CD4-positive, alpha-beta T cell (primary cell): ENCODE results near the gene APOB. TPM values are rescaled to one million over a fixed set of nuclear protein-coding genes. Genes with fewer than 3 reads are reported as not detected.

Source experiments
- ATAC-seq: fragments of 200-7000 bp; cut with Tn5 transposase; one replicate; pipeline ENCODE4 v1.10.0; 2022; ENCODE audit warnings: mild to moderate bottlenecking; ENCODE audit not compliant: poor library complexity
- CTCF ChIA-PET: fragments of 350-600 bp; sonication (Branson Sonifier 250); formaldehyde crosslinking; loops from one replicate; lab custom pipeline; 2021; ENCODE audit warnings: antibody characterized with exemption, inconsistent platforms; lab: Charles Lee
- POLR2A ChIA-PET: fragments of 350-600 bp; sonication (Branson Sonifier 250); formaldehyde crosslinking; loops from one replicate; lab custom pipeline; 2021; ENCODE audit warnings: antibody characterized with exemption, inconsistent platforms; lab: Charles Lee
- DNase-seq, 14 experiments: peaks; one replicate each; pipeline ENCODE4 v3.0.0-alpha.2; 2013 to 2020; ENCODE audit warnings: mixed read lengths in 2 of 14
- H3K27ac ChIP-seq, 2 donors: one replicate each; pipeline versions ENCODE4 v1.5.1 to v1.7.0; 2013; ENCODE audit warnings: low read length in 2 of 2, low read depth in 1 of 2, mild to moderate bottlenecking in 1 of 2
- H3K27me3 ChIP-seq, 2 experiments: 1 replicate in 1 of 2; 2 replicates in 1 of 2; pipeline versions ENCODE4 v1.6.1 to v1.7.0; 2013; ENCODE audit warnings: low read length in 2 of 2, control low read depth in 1 of 2, mild to moderate bottlenecking in 1 of 2, moderate library complexity in 1 of 2; ENCODE audit not compliant: insufficient read depth in 2 of 2, control insufficient read depth in 1 of 2
- H3K36me3 ChIP-seq: one replicate; pipeline ENCODE4 v1.6.1; 2013; ENCODE audit warnings: low read length, control low read depth; ENCODE audit not compliant: insufficient read depth
- H3K4me1 ChIP-seq: one replicate; pipeline ENCODE4 v1.6.1; 2013; ENCODE audit warnings: low read length, control low read depth; ENCODE audit not compliant: insufficient read depth
- H3K4me3 ChIP-seq: one replicate; pipeline ENCODE4 v1.5.1; 2013; ENCODE audit warnings: mild to moderate bottlenecking, low read length, moderate library complexity
- H3K9me3 ChIP-seq, 2 experiments: 1 replicate in 1 of 2; 2 replicates in 1 of 2; pipeline versions ENCODE4 v1.6.1 to v1.7.0; 2013; ENCODE audit warnings: low read length in 2 of 2, mild to moderate bottlenecking in 2 of 2, control low read depth in 1 of 2, moderate library complexity in 1 of 2; ENCODE audit not compliant: control insufficient read depth in 1 of 2, insufficient read depth in 1 of 2
- H3K27ac Mint-ChIP-seq: one replicate; pipeline ENCODE4 v1.8.0; 2020; ENCODE audit warnings: mixed read lengths
- H3K27me3 Mint-ChIP-seq: one replicate; pipeline ENCODE4 v1.8.0; 2021; ENCODE audit warnings: mixed read lengths
- H3K36me3 Mint-ChIP-seq: one replicate; pipeline ENCODE4 v1.8.0; 2021; ENCODE audit warnings: low read depth, mixed read lengths
- H3K4me1 Mint-ChIP-seq: one replicate; pipeline ENCODE4 v1.8.0; 2021; ENCODE audit warnings: low read depth, mixed read lengths
- H3K4me3 Mint-ChIP-seq: one replicate; pipeline ENCODE4 v1.8.0; 2020; ENCODE audit warnings: mild to moderate bottlenecking, mixed read lengths
- H3K9me3 Mint-ChIP-seq: one replicate; pipeline ENCODE4 v1.8.0; 2020; ENCODE audit warnings: mixed read lengths
- CTCF ChIP-seq: fragments of 200-600 bp; IDR thresholded peaks from one replicate; pipeline ENCODE4 v1.8.0; 2022; ENCODE audit warnings: antibody characterized with exemption, mild to moderate bottlenecking
- intact Hi-C, 2 experiments: fragments of 100-400 bp; cut with DNase I in 1 of 2; cut with micrococcal nuclease in 1 of 2; formaldehyde crosslinking; loops; one replicate each; pipeline versions ENCODE4 v1.15.1 to v1.9.0; 2023 to 2025; cut with DNase I, micrococcal nuclease
- total RNA-seq, 174 experiments: library from RNA in 2 of 174; stranded (reverse) in 2 of 174; gene quantifications; one replicate each; pipeline ENCODE4 v1.2.3 and lab custom pipeline; 2021 to 2026

Gene APOB
- total RNA-seq, 2 experiments from 2014 or later, result not detected

- CTCF ChIA-PET, result no interaction called here
- ATAC-seq, result no peak
- no peak overlapping the region for H3K4me3 Mint-ChIP-seq
These were observed 16.2 kb upstream of the APOB start for GRCh38 chr2:21059885-21060610.

GRCh38 chr2:21057097-21057496, 13.2 kb upstream of the APOB start:
- H3K27ac Mint-ChIP-seq, result no peak overlapping the region
- peaks cover 4% of the 10 kb centered on the region for H3K27me3 Mint-ChIP-seq
- Histone ChIP-seq H3K27ac (no peak overlapping the region), H3K4me3 (no peak overlapping the region), H3K36me3 (no peaks in the 10 kb centered on the region), H3K9me3 (peaks cover 0 to 3% of the 10 kb centered on the region in 2 experiments), H3K4me1 (no peaks in the 10 kb centered on the region), H3K27me3 (peaks cover 0 to 3% of the 10 kb centered on the region in 2 experiments)
- no peak overlapping the region for H3K4me3 Mint-ChIP-seq
- ATAC-seq (no peak), DNase-seq (no peak)
- CTCF ChIA-PET, result no interaction called here
- H3K9me3 Mint-ChIP-seq, result no peaks in the 10 kb centered on the region
- POLR2A ChIA-PET, result no interaction called here
- no peak for TF ChIP-seq CTCF
- no peaks in the 10 kb centered on the region for H3K36me3 Mint-ChIP-seq
- intact Hi-C loops, result no loop called here
- H3K4me1 Mint-ChIP-seq, result no peaks in the 10 kb centered on the region

More at GRCh38 chr2:21059885-21060610, 16.2 kb upstream of the APOB start:
- Mint-ChIP-seq H3K36me3 (no peaks in the 10 kb centered on the region), H3K9me3 (no peaks in the 10 kb centered on the region), H3K27me3 (peaks cover 4% of the 10 kb centered on the region), H3K4me1 (no peaks in the 10 kb centered on the region), H3K27ac (no peak overlapping the region)
- peaks cover 0 to 3% of the 10 kb centered on the region in 2 experiments for H3K27me3 ChIP-seq
- no peaks in the 10 kb centered on the region for H3K4me1 ChIP-seq
- POLR2A ChIA-PET, result no interaction called here
- no peak overlapping the region for H3K4me3 ChIP-seq
- peaks cover 0 to 3% of the 10 kb centered on the region in 2 experiments for H3K9me3 ChIP-seq
- H3K27ac ChIP-seq, result no peak overlapping the region
- intact Hi-C loops, result no loop called here
- H3K36me3 ChIP-seq, result no peaks in the 10 kb centered on the region
- no peak for DNase-seq
- no peak for TF ChIP-seq CTCF

DNA sequence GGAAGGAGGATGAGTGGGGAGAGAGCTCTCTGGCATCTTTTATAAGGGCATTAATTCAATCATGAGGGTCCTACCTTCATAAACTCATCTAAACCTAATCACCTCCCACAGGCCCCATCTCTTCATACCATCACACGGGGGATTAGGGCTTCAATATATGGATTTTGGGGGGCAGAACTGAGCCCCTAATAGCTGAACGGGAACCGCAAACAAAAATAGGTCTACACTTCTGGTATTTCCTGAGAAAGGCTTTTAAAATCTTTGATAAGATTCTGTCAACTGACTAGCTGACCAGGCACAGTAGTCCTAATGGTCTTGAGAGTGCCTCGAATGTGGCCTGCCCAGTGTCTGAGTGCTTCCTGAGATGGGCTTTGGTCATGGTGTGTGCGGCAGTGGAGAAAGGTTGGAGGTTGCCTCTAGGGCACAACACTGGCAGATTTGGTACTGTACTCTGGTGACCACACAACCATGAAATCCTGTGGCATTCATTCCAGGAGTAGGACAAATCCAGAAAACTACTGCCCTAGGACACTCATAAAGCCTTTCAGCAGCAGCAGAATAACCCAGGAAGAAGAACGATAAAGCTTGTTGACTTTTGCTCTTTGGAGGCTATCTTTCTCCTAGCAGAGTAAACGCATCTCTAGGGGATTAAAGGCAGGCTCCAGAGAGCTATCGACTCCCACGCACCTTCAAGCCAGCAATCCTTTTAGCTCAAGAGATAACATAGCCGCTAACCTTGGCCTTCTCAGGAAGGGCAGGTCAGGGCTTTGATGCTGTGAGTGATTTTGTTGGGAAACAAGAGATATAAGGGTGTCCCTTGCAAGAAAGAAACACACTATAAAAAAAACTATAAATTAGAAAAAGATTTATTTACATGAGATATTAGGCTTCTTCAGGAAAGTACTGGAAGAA, 12.3 kb upstream of the APOB start:
- DNase-seq, result no peak
- Histone ChIP-seq H3K9me3 (peaks cover 0 to 3% of the 10 kb centered on the region in 2 experiments), H3K36me3 (no peaks in the 10 kb centered on the region), H3K27me3 (peaks cover 0 to 3% of the 10 kb centered on the region in 2 experiments), H3K4me1 (no peaks in the 10 kb centered on the region), H3K27ac (no peak overlapping the region), H3K4me3 (no peak overlapping the region)
- no peak overlapping the region for H3K4me3 Mint-ChIP-seq
- H3K27ac Mint-ChIP-seq, result no peak overlapping the region
- intact Hi-C loops, result no loop called here
- no peaks in the 10 kb centered on the region for H3K9me3 Mint-ChIP-seq
- TF ChIP-seq CTCF, result no peak
- ChIA-PET POLR2A (no interaction called here), CTCF (interaction anchor here (1.0 to 1.6 kb wide), 2 partner anchors 10 to 14 kb away, joined by 3 to 5 read pairs; no protein-coding TSS in a partner anchor)
- ATAC-seq, result no peak
- no peaks in the 10 kb centered on the region for H3K4me1 Mint-ChIP-seq
- peaks cover 4% of the 10 kb centered on the region for H3K27me3 Mint-ChIP-seq
- H3K36me3 Mint-ChIP-seq, result no peaks in the 10 kb centered on the region
